KMS-11 (cell line): ENCODE measurements around the gene SCAND1.
"Not testable (repeated sequence)": the region's sequence is repeated elsewhere in the genome, so short reads cannot be mapped to it uniquely, and the experiment has no call there.

Source experiments
- H2AFZ ChIP-seq: fragments of 200-600 bp; sonication (generic); 2 replicates; pipeline ENCODE4 v1.6.1; 2016; ENCODE audit warnings: antibody characterized with exemption, mixed run types, low read depth
- H3K27ac ChIP-seq: fragments of 200-600 bp; sonication (generic); 2 replicates; pipeline ENCODE4 v1.6.1; 2016; ENCODE audit warnings: mild to moderate bottlenecking, mixed run types
- H3K27me3 ChIP-seq: fragments of 200-600 bp; sonication (generic); 2 replicates; pipeline ENCODE4 v1.6.1; 2017; ENCODE audit warnings: mild to moderate bottlenecking, low read depth, mixed run types, moderate library complexity; ENCODE audit not compliant: insufficient read depth
- H3K36me3 ChIP-seq: fragments of 200-600 bp; sonication (generic); 2 replicates; pipeline ENCODE4 v1.6.1; 2017; ENCODE audit warnings: mild to moderate bottlenecking, mixed run types; ENCODE audit not compliant: insufficient read depth
- H3K4me1 ChIP-seq: fragments of 200-600 bp; sonication (generic); 2 replicates; pipeline ENCODE4 v1.6.1; 2016; ENCODE audit warnings: mild to moderate bottlenecking, low read depth, mixed run types; ENCODE audit not compliant: poor library complexity, severe bottlenecking
- H3K4me2 ChIP-seq: fragments of 200-600 bp; sonication (generic); 2 replicates; pipeline ENCODE4 v1.7.0; 2016; ENCODE audit warnings: mild to moderate bottlenecking, mixed run types
- H3K4me3 ChIP-seq: fragments of 200-600 bp; sonication (generic); IDR thresholded peaks from 2 replicates; pipeline ENCODE4 v1.6.1; 2017; ENCODE audit warnings: low read depth, low read length, mixed read lengths; ENCODE audit not compliant: insufficient read depth
- H3K79me2 ChIP-seq: fragments of 200-600 bp; sonication (generic); 2 replicates; pipeline ENCODE4 v1.6.1; 2016; ENCODE audit warnings: low read depth, mixed run types; ENCODE audit not compliant: insufficient read depth
- H3K9ac ChIP-seq: fragments of 200-600 bp; sonication (generic); 2 replicates; pipeline ENCODE4 v1.6.1; 2016; ENCODE audit warnings: mild to moderate bottlenecking, mixed run types
- H4K20me1 ChIP-seq: fragments of 200-600 bp; sonication (generic); 2 replicates; pipeline ENCODE4 v1.6.1; 2016; ENCODE audit warnings: mild to moderate bottlenecking, mixed run types; ENCODE audit not compliant: insufficient read depth
- TF ChIP-seq, protein P1 (sequence below): fragments of 200-600 bp; sonication (generic); conservative IDR thresholded peaks from 2 replicates; pipeline ENCODE4 v1.6.1; 2017; ENCODE audit warnings: low read depth, mild to moderate bottlenecking, antibody characterized with exemption, low read length, moderate library complexity, mixed read lengths

The SCAND1 gene

GRCh38 chr20:35968930-35969329, 14.6 kb upstream of the SCAND1 start:
- TF ChIP-seq, protein P1, sequence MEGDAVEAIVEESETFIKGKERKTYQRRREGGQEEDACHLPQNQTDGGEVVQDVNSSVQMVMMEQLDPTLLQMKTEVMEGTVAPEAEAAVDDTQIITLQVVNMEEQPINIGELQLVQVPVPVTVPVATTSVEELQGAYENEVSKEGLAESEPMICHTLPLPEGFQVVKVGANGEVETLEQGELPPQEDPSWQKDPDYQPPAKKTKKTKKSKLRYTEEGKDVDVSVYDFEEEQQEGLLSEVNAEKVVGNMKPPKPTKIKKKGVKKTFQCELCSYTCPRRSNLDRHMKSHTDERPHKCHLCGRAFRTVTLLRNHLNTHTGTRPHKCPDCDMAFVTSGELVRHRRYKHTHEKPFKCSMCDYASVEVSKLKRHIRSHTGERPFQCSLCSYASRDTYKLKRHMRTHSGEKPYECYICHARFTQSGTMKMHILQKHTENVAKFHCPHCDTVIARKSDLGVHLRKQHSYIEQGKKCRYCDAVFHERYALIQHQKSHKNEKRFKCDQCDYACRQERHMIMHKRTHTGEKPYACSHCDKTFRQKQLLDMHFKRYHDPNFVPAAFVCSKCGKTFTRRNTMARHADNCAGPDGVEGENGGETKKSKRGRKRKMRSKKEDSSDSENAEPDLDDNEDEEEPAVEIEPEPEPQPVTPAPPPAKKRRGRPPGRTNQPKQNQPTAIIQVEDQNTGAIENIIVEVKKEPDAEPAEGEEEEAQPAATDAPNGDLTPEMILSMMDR: no peak
- Histone ChIP-seq H3K4me3 (no peak overlapping the region), H3K4me2 (no peak overlapping the region), H2AFZ (no peak overlapping the region), H3K27ac (no peak overlapping the region), H3K9ac (no peak overlapping the region), H3K79me2 (no peaks in the 10 kb centered on the region), H3K4me1 (no peaks in the 10 kb centered on the region), H4K20me1 (no peaks in the 10 kb centered on the region), H3K27me3 (no peaks in the 10 kb centered on the region), H3K36me3 (no peaks in the 10 kb centered on the region)

- H3K9ac ChIP-seq: no peak within 1 kb of the TSS
- H3K36me3 ChIP-seq: no peaks in the 10 kb centered on the region
- H3K79me2 ChIP-seq: no peaks in the 10 kb centered on the region
- H3K27ac ChIP-seq: no peak within 1 kb of the TSS
- no peaks in the 10 kb centered on the region for H3K4me1 ChIP-seq
- no peak within 1 kb of the TSS for H2AFZ ChIP-seq
- H3K4me3 ChIP-seq: no peak within 1 kb of the TSS
- no peaks in the 10 kb centered on the region for H4K20me1 ChIP-seq
- H3K27me3 ChIP-seq: no peaks in the 10 kb centered on the region
- TF ChIP-seq, protein P1: no peak
- no peak within 1 kb of the TSS for H3K4me2 ChIP-seq
These were observed 13.8 kb upstream of the SCAND1 start, which contains the start of gene CNBD2 for GRCh38 chr20:35967979-35968640. Gene CNBD2, plus strand, starts transcription at chr20:35968590. Its CDS starts 173 bp downstream, at chr20:35968763.

GRCh38 chr20:35963878-35964277, 9.6 kb upstream of the SCAND1 start:
- Histone ChIP-seq H3K4me2 (no peak overlapping the region), H3K27me3 (no peaks in the 10 kb centered on the region), H3K4me3 (no peak overlapping the region), H3K9ac (no peak overlapping the region), H4K20me1 (no peaks in the 10 kb centered on the region), H3K27ac (no peak overlapping the region), H2AFZ (no peak overlapping the region), H3K4me1 (no peaks in the 10 kb centered on the region), H3K36me3 (no peaks in the 10 kb centered on the region), H3K79me2 (no peaks in the 10 kb centered on the region)
- TF ChIP-seq, protein P1: no peak

- not testable (repeated sequence) for H2AFZ ChIP-seq, H3K4me2 ChIP-seq, H3K27me3 ChIP-seq, H3K79me2 ChIP-seq, H3K9ac ChIP-seq, H4K20me1 ChIP-seq, H3K4me3 ChIP-seq, H3K36me3 ChIP-seq, H3K27ac ChIP-seq
- H3K4me1 ChIP-seq: peaks cover 12% of the 10 kb centered on the region
These were observed 5.0 kb upstream of the SCAND1 start for GRCh38 chr20:35959291-35959690.

DNA sequence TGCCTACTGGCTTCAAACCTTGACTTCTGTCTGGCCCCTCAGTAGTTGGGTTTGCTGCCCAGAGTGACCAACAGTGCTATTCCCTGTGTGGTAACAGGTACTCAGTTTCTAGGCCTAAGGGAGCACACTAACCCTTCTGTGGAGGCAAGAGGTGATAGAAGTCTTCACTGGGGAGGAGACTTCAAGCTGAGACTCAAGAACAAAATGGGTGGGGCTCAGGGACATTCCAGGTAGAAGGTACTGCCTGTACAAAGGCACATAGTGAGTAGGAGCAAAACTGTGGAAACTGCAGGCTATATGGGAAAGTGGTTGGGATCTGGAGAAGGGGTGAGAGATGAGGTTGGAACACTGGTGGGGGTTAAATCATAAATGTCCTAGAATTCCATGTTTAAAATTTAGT, 2.3 kb upstream of the SCAND1 start:
- H3K4me1 ChIP-seq: peaks cover 27% of the 10 kb centered on the region
- no peak overlapping the region for H3K27ac ChIP-seq
- no peaks in the 10 kb centered on the region for H3K36me3 ChIP-seq
- TF ChIP-seq, protein P1: no peak
- no peak overlapping the region for H3K9ac ChIP-seq
- H3K4me2 ChIP-seq: no peak overlapping the region
- H4K20me1 ChIP-seq: 0 out of 2 replicates have a peak, but pooled peaks cover 5% of the 10 kb centered on the region
- no peak overlapping the region for H2AFZ ChIP-seq
- peaks cover 30% of the 10 kb centered on the region for H3K79me2 ChIP-seq
- no peak overlapping the region for H3K4me3 ChIP-seq
- H3K27me3 ChIP-seq: no peaks in the 10 kb centered on the region
